ENCODE data around the gene PTPRZ1. TPM values are rescaled to one million over a fixed set of nuclear protein-coding genes. Genes with fewer than 3 reads are reported as not detected.

The PTPRZ1 gene
- total and polyA plus RNA-seq, 3 donors from 2014 or later: 1.9 to 2.7 (median 2.2) TPM

GRCh38 chr7:121833991-121834390 is 39.0 kb upstream of the PTPRZ1 start:
- TF ChIP-seq POLR2A (IDR thresholded peaks at IDR 0.05) (no peak), CTCF (IDR thresholded peaks at IDR 0.05) (no peak)
- H3K36me3 ChIP-seq (ENCODE audit: low read depth, missing control alignments): no peaks in the 10 kb centered on the region
- intact Hi-C loops (cut with DNase I; ENCODE audit: low total_unique reads): no loop called here
- H3K9me3 ChIP-seq: no peaks in the 10 kb centered on the region
- H3K4me1 ChIP-seq: no peaks in the 10 kb centered on the region
- H3K4me3 ChIP-seq: no peak overlapping the region
- H3K27ac ChIP-seq: no peak overlapping the region
- H3K27me3 ChIP-seq: no peaks in the 10 kb centered on the region
- no peak for DNase-seq

GRCh38 chr7:121837462-121837861 is 35.5 kb upstream of the PTPRZ1 start:
- Histone ChIP-seq H3K36me3 (ENCODE audit: low read depth, missing control alignments) (no peaks in the 10 kb centered on the region), H3K27ac (no peak overlapping the region), H3K27me3 (no peaks in the 10 kb centered on the region), H3K9me3 (no peaks in the 10 kb centered on the region), H3K4me3 (no peak overlapping the region), H3K4me1 (no peaks in the 10 kb centered on the region)
- DNase-seq: no peak
- intact Hi-C loops (cut with DNase I; ENCODE audit: low total_unique reads): no loop called here
- TF ChIP-seq POLR2A (IDR thresholded peaks at IDR 0.05) (no peak), CTCF (IDR thresholded peaks at IDR 0.05) (no peak)
- WGBS, 2 donors: 42 to 54% methylated on average over 1 of the region's 1 CpG

- intact Hi-C loops (cut with DNase I; ENCODE audit: low total_unique reads): no loop called here
- DNase-seq: no peak
- no peak overlapping the region for H3K4me3 ChIP-seq
- H3K27me3 ChIP-seq: no peaks in the 10 kb centered on the region
- H3K9me3 ChIP-seq: no peaks in the 10 kb centered on the region
- no peaks in the 10 kb centered on the region for H3K36me3 ChIP-seq (ENCODE audit: low read depth, missing control alignments)
- H3K27ac ChIP-seq: no peak overlapping the region
- WGBS, 2 donors: 86 to 87% methylated on average over 4 of the region's 4 CpGs
- no peaks in the 10 kb centered on the region for H3K4me1 ChIP-seq
- TF ChIP-seq POLR2A (IDR thresholded peaks at IDR 0.05) (no peak), CTCF (IDR thresholded peaks at IDR 0.05) (no peak)
Observed at GRCh38 chr7:121847041-121847440, 25.9 kb upstream of the PTPRZ1 start.

- 60 to 71% methylated on average over 2 of the region's 2 CpGs for WGBS, 2 donors
- H3K4me3 ChIP-seq: no peak overlapping the region
- no peaks in the 10 kb centered on the region for H3K9me3 ChIP-seq
- intact Hi-C loops (cut with DNase I; ENCODE audit: low total_unique reads): no loop called here
- no peak overlapping the region for H3K27ac ChIP-seq
- TF ChIP-seq CTCF (IDR thresholded peaks at IDR 0.05) (no peak), POLR2A (IDR thresholded peaks at IDR 0.05) (no peak)
- H3K36me3 ChIP-seq (ENCODE audit: low read depth, missing control alignments): no peaks in the 10 kb centered on the region
- H3K27me3 ChIP-seq: no peaks in the 10 kb centered on the region
- no peak for DNase-seq
- no peaks in the 10 kb centered on the region for H3K4me1 ChIP-seq
Observed at GRCh38 chr7:121853307-121853706, 19.7 kb upstream of the PTPRZ1 start.

- no peak for DNase-seq
- H3K27ac ChIP-seq: no peak overlapping the region
- intact Hi-C loops (cut with DNase I; ENCODE audit: low total_unique reads): no loop called here
Observed at GRCh38 chr7:121860953-121861352, 12.0 kb upstream of the PTPRZ1 start.

More at GRCh38 chr7:121860953-121861352, 12.0 kb upstream of the PTPRZ1 start:
- no peak overlapping the region for H3K4me3 ChIP-seq
- H3K4me1 ChIP-seq: no peaks in the 10 kb centered on the region
- H3K9me3 ChIP-seq: no peaks in the 10 kb centered on the region
- no peaks in the 10 kb centered on the region for H3K27me3 ChIP-seq
- H3K36me3 ChIP-seq (ENCODE audit: low read depth, missing control alignments): no peaks in the 10 kb centered on the region
- TF ChIP-seq CTCF (IDR thresholded peaks at IDR 0.05) (no peak), POLR2A (IDR thresholded peaks at IDR 0.05) (no peak)

Data from testis (tissue), 3 donors.